Activated naive CD8-positive, alpha-beta T cell treated with anti-CD3 and anti-CD28 coated beads, Interleukin-2, amount 10 ng/mL, durations not matched to agents 7 days and 5 days (primary cell): ENCODE results near the gene VN1R5. TPM values are rescaled to one million over a fixed set of nuclear protein-coding genes. Genes with fewer than 3 reads are reported as not detected.

Experiments used
- ATAC-seq: fragments of 150-1000 bp; cut with Tn5 transposase; one replicate; pipeline ENCODE4 v1.10.0; 2021; ENCODE audit warnings: low read depth, moderate library complexity
- POLR2A ChIA-PET: fragments of 350-600 bp; sonication (Branson Sonifier 250); formaldehyde crosslinking; loops from one replicate; lab custom pipeline; 2021; ENCODE audit warnings: antibody characterized with exemption; lab: Charles Lee
- DNase-seq: peaks from one replicate; pipeline ENCODE4 v3.0.0; 2021
- H3K27ac Mint-ChIP-seq: one replicate; pipeline ENCODE4 v1.8.0; 2022; ENCODE audit warnings: mild to moderate bottlenecking, mixed read lengths
- H3K27me3 Mint-ChIP-seq: one replicate; pipeline ENCODE4 v1.8.0; 2022; ENCODE audit warnings: mild to moderate bottlenecking, moderate library complexity, mixed read lengths
- H3K36me3 Mint-ChIP-seq: one replicate; pipeline ENCODE4 v1.8.0; 2021; ENCODE audit warnings: mild to moderate bottlenecking, mixed read lengths
- H3K4me1 Mint-ChIP-seq: one replicate; pipeline ENCODE4 v1.8.0; 2021; ENCODE audit warnings: mixed read lengths
- H3K4me3 Mint-ChIP-seq: one replicate; pipeline ENCODE4 v1.8.0; 2022; ENCODE audit warnings: mild to moderate bottlenecking, moderate library complexity, mixed read lengths
- H3K9me3 Mint-ChIP-seq: one replicate; pipeline ENCODE4 v1.8.0; 2021; ENCODE audit warnings: mixed read lengths
- total RNA-seq, 2 experiments: library from RNA; stranded (reverse); gene quantifications; one replicate each; pipeline ENCODE4 v1.2.3, GENCODE V29; 2021

The VN1R5 gene
- total RNA-seq, 2 experiments from 2014 or later: not detected

DNA sequence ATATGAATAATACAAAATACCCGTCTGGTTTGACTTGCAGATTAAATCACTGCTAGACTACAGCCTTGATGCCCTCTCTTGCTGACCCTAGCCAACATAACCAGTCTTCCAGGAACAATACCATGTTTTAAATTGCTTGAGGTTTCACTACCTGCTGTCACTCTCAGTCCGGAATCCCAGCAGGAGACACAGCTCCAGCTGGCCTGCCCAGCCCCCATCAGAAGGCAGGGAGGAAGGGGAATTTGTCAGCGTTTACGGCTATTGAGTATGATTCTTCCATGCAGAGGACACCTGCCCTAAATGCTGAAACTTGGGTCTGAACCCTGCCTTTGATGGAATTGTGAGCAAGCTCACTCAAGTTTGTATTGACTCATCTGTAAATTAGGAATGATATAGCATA is 42.8 kb downstream of the VN1R5 start:
- peaks cover 15% of the 10 kb centered on the region for H3K4me1 Mint-ChIP-seq
- POLR2A ChIA-PET: no interaction called here
- H3K4me3 Mint-ChIP-seq: no peak overlapping the region
- ATAC-seq (no peak), DNase-seq (no peak)
- no peak overlapping the region for H3K27ac Mint-ChIP-seq
- H3K9me3 Mint-ChIP-seq: no peaks in the 10 kb centered on the region
- H3K27me3 Mint-ChIP-seq: no peaks in the 10 kb centered on the region
- peaks cover 23% of the 10 kb centered on the region for H3K36me3 Mint-ChIP-seq

- no peak for ATAC-seq
- H3K27me3 Mint-ChIP-seq: no peaks in the 10 kb centered on the region
- no peak overlapping the region for H3K27ac Mint-ChIP-seq
- H3K4me1 Mint-ChIP-seq: peaks cover 14% of the 10 kb centered on the region
- no peaks in the 10 kb centered on the region for H3K9me3 Mint-ChIP-seq
- DNase-seq: no peak
- POLR2A ChIA-PET: interaction anchor here (1.0 kb wide), 1 partner anchor 467 kb away, joined by 3 read pairs; no protein-coding TSS in a partner anchor
- H3K4me3 Mint-ChIP-seq: no peak overlapping the region
- peaks cover 31% of the 10 kb centered on the region for H3K36me3 Mint-ChIP-seq
These were observed 44.0 kb downstream of the VN1R5 start for GRCh38 chr1:247299723-247300381.

DNA sequence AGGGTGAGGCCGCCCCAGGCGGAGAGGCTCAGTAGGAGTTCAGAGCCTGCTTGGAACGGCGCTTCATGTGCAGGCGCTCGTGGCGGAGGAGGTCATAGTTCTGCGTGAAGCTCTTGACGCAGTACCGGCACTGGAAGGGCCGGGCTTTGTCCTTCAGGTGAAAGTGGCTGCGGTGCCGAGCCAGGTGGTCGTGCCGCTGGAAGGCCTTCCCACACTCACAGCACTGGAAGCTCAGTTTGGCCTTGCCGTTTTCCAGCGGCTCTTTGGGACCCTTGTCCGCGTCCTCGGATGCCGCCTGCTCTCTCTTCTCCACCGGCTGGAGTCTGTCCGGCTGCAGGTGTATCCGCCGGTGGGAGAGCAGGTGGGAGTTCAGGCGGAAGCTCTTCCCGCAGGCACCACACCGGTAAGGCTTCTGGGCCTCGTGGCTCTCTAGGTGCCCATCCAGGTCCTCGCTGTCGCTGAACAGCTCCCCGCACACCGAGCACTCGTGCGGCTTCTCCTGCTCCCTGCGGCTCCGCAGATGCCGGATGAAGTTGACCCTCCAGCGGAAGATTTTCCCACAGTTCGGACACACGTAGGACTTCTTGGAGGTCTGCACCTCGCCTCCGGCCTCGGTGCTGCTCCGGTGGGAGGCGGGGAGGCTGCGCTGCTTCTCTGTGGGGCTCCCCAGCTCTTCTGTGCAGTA is 44.8 kb downstream of the VN1R5 start:
- H3K36me3 Mint-ChIP-seq: peaks cover 38% of the 10 kb centered on the region
- no peaks in the 10 kb centered on the region for H3K9me3 Mint-ChIP-seq
- no peak overlapping the region for H3K4me3 Mint-ChIP-seq
- POLR2A ChIA-PET: interaction anchor here (1.0 kb wide), 1 partner anchor 468 kb away, joined by 3 read pairs; no protein-coding TSS in a partner anchor
- H3K27ac Mint-ChIP-seq: no peak overlapping the region
- H3K4me1 Mint-ChIP-seq: peaks cover 13% of the 10 kb centered on the region
- ATAC-seq (no peak), DNase-seq (no peak)
- H3K27me3 Mint-ChIP-seq: no peaks in the 10 kb centered on the region

DNA sequence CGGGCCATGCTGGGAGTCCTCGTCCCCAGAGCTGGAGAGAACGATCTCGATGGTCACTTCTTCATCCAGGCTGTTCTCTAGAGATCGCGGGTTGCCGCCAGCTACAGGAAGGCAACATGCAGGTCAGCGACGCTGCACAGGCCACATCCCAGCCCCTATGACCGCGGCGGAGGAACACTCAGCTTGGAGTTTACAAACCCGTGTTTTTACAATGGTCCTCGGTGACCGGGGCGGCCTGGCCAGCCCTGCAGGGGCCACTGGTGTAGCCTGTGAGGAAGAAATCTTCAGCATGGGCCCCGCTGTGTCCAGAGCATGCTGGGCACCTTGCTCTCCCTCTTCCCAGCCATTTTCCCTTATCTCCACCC is 45.3 kb downstream of the VN1R5 start:
- ATAC-seq (no peak), DNase-seq (no peak)
- no peak overlapping the region for H3K27ac Mint-ChIP-seq
- peaks cover 39% of the 10 kb centered on the region for H3K36me3 Mint-ChIP-seq
- no peaks in the 10 kb centered on the region for H3K27me3 Mint-ChIP-seq
- no peak overlapping the region for H3K4me3 Mint-ChIP-seq
- H3K9me3 Mint-ChIP-seq: no peaks in the 10 kb centered on the region
- peaks cover 14% of the 10 kb centered on the region for H3K4me1 Mint-ChIP-seq
- POLR2A ChIA-PET: no interaction called here

DNA sequence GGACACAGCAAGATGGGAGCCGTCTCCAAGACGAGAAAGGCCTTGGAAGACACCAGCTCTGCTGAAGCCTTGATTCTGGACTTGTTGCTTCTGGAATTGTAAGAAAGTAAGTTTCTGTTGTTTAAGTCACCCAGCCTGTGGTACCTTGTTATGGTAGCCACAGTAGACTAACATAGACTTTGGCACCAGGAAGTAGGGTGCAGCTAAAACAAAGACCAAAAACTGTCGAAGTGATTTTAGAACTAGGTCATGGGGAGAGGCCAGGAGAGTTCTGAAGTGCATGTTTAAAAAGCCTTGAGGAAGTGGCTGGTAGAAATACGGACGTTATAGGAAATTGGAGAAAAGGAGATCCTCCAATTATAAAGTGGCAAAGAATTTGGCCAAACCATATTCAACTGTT is 47.3 kb downstream of the VN1R5 start:
- no peak overlapping the region for H3K4me3 Mint-ChIP-seq
- DNase-seq: no peak
- no peaks in the 10 kb centered on the region for H3K9me3 Mint-ChIP-seq
- ATAC-seq: no peak
- H3K4me1 Mint-ChIP-seq: peaks cover 3% of the 10 kb centered on the region
- H3K27me3 Mint-ChIP-seq: no peaks in the 10 kb centered on the region
- POLR2A ChIA-PET: no interaction called here
- peaks cover 43% of the 10 kb centered on the region for H3K36me3 Mint-ChIP-seq
- no peak overlapping the region for H3K27ac Mint-ChIP-seq

DNA sequence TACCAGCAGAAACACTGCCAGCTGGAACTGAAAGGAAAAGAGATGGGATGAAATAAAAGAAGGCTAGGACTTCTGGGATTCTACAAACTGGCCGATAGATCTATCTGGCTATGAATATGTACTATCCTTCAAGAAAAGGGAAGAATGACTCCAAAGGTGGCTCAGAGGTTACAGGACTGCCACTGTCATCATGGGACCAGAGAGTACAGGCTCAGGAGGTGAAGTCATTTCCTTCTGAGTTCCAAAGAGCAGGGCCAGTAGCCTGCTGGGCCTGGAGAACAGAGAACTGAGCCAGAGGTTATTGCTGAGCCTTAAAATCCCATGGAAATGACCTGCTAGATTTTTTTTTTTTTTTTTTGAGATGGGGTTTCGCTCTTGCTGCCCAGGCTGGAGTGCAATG is 48.2 kb downstream of the VN1R5 start:
- Mint-ChIP-seq H3K4me3 (no peak overlapping the region), H3K27me3 (no peaks in the 10 kb centered on the region), H3K36me3 (peaks cover 43% of the 10 kb centered on the region), H3K9me3 (no peaks in the 10 kb centered on the region), H3K4me1 (peaks cover 1% of the 10 kb centered on the region), H3K27ac (no peak overlapping the region)
- ATAC-seq (no peak), DNase-seq (no peak)
- POLR2A ChIA-PET: interaction anchor here (0.7 kb wide), 1 partner anchor 19 kb away, joined by 4 read pairs; no protein-coding TSS in a partner anchor

Other genes with a start within 250 kb of the VN1R5 start
- under 1 TPM; 0.36 to 0.40 TPM for gene ZNF695, start 248.0 kb upstream of the VN1R5 start, total RNA-seq
- 1 to 10 TPM; 1.5 to 1.6 TPM for gene ZNF670, start 177.3 kb upstream of the VN1R5 start, total RNA-seq
- gene ZNF669, start 151.7 kb upstream of the VN1R5 start, total RNA-seq: 10 to 100 TPM; 12.8 to 14.1 TPM
- 10 to 100 TPM; 28.6 to 29.0 TPM for gene ZNF124, start 84.1 kb upstream of the VN1R5 start, total RNA-seq
- 10 to 100 TPM; 25.9 to 26.6 TPM for gene ZNF496, start 75.8 kb downstream of the VN1R5 start, total RNA-seq
- 1 to 10 TPM; 7.0 to 8.9 TPM for gene NLRP3, start 160.1 kb downstream of the VN1R5 start, total RNA-seq
- not detected for gene OR2B11, start 202.0 kb downstream of the VN1R5 start, total RNA-seq